ENCODE measurements around the gene ADAMTSL1.

DNA sequence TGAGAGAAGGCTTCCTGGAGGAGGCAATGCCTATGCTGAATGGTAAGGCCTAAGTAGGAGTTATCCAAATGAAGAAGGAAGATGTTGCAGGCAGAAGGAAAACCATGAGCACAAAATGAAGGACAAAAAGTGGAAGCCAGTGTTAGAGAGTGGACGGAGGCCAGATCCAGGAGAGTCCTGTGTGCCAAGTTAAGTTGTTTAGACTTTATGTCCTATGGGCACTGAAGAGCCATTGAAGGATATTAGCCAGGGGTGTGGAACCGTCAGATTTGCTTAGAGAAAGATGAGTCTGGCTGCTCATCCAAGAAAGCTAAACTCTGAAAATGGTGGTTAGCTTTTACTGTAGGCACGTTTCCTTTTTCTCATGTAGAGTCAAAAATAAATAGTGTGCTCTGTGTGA is 254.7 kb downstream of the ADAMTSL1 start:
- TF ChIP-seq, protein P1, sequence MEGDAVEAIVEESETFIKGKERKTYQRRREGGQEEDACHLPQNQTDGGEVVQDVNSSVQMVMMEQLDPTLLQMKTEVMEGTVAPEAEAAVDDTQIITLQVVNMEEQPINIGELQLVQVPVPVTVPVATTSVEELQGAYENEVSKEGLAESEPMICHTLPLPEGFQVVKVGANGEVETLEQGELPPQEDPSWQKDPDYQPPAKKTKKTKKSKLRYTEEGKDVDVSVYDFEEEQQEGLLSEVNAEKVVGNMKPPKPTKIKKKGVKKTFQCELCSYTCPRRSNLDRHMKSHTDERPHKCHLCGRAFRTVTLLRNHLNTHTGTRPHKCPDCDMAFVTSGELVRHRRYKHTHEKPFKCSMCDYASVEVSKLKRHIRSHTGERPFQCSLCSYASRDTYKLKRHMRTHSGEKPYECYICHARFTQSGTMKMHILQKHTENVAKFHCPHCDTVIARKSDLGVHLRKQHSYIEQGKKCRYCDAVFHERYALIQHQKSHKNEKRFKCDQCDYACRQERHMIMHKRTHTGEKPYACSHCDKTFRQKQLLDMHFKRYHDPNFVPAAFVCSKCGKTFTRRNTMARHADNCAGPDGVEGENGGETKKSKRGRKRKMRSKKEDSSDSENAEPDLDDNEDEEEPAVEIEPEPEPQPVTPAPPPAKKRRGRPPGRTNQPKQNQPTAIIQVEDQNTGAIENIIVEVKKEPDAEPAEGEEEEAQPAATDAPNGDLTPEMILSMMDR (IDR thresholded peaks at IDR 0.05), result no peak
- TF ChIP-seq POLR2A (IDR thresholded peaks at IDR 0.05) (no peak), POLR2AphosphoS5 (IDR thresholded peaks at IDR 0.05) (no peak), EP300 (IDR thresholded peaks at IDR 0.05) (no peak)
